GM12878 (cell line): Measurements from ENCODE around the gene RETN. TPM values are rescaled to one million over a fixed set of nuclear protein-coding genes. Genes with fewer than 3 reads are reported as not detected.

ENCODE experiments used
- BCL11A ChIP-seq: IDR thresholded peaks from 2 replicates; pipeline ENCODE4 v1.6.1; 2011; ENCODE audit warnings: low read depth, low read length
- CHD4 ChIP-seq: fragments of 200-600 bp; sonication (generic); IDR thresholded peaks from 2 replicates; pipeline ENCODE4 v1.6.1; 2016; ENCODE audit warnings: mild to moderate bottlenecking
- FOXK2 ChIP-seq: fragments of 450-650 bp; IDR thresholded peaks from 2 replicates; pipeline ENCODE4 v1.6.1; 2017; ENCODE audit warnings: mild to moderate bottlenecking, moderate library complexity
- GABPA ChIP-seq: IDR thresholded peaks from 2 replicates; pipeline ENCODE4 v1.6.1; 2014; ENCODE audit warnings: antibody characterized with exemption, low read depth, mild to moderate bottlenecking, inconsistent platforms
- HCFC1 ChIP-seq: fragments of 150-350 bp; IDR thresholded peaks from 2 replicates; pipeline ENCODE4 v1.6.1; 2014; ENCODE audit warnings: low read length
- JUND ChIP-seq: IDR thresholded peaks from 2 replicates; pipeline ENCODE4 v1.6.1; 2012; ENCODE audit warnings: low read depth, mild to moderate bottlenecking, low read length, improper control_type of control experiment, moderate library complexity
- MLLT1 ChIP-seq: fragments of 450-650 bp; IDR thresholded peaks from 2 replicates; pipeline ENCODE4 v1.6.1; 2016; ENCODE audit warnings: mild to moderate bottlenecking
- MTA2 ChIP-seq: fragments of 450-650 bp; IDR thresholded peaks from 2 replicates; pipeline ENCODE4 v1.6.1; 2016; ENCODE audit warnings: low read depth, mild to moderate bottlenecking, moderate library complexity
- MXI1 ChIP-seq: fragments of 150-350 bp; IDR thresholded peaks from 2 replicates; pipeline ENCODE4 v1.6.1; 2011; ENCODE audit warnings: low read depth, mild to moderate bottlenecking, inconsistent platforms, low read length, improper control_type of control experiment
- MYB ChIP-seq: fragments of 150-350 bp; IDR thresholded peaks from 2 replicates; pipeline ENCODE4 v1.6.1; 2014; ENCODE audit warnings: mild to moderate bottlenecking, low read depth, low read length, borderline replicate concordance
- NR2C1 ChIP-seq: fragments of 450-650 bp; IDR thresholded peaks from 2 replicates; pipeline ENCODE4 v1.6.1; 2017; ENCODE audit warnings: antibody characterized with exemption, mild to moderate bottlenecking, moderate library complexity
- PAX5 ChIP-seq: IDR thresholded peaks from 2 replicates; pipeline ENCODE4 v1.6.1; 2011; ENCODE audit warnings: low read depth, low read length, borderline replicate concordance
- PAX8 ChIP-seq: fragments of 450-650 bp; IDR thresholded peaks from 2 replicates; pipeline ENCODE4 v1.6.1; 2017; ENCODE audit warnings: mild to moderate bottlenecking, moderate library complexity
- POLR2A ChIP-seq: IDR thresholded peaks from 2 replicates; pipeline ENCODE4 v1.6.1; 2011; ENCODE audit warnings: low read depth, mild to moderate bottlenecking, low read length
- POU2F2 ChIP-seq: IDR thresholded peaks from 3 replicates; pipeline ENCODE4 v1.6.1; 2011; ENCODE audit warnings: low read depth, mild to moderate bottlenecking, low read length, borderline replicate concordance
- SIX5 ChIP-seq: IDR thresholded peaks from 2 replicates; pipeline ENCODE4 v1.6.1; 2011; ENCODE audit warnings: mild to moderate bottlenecking, low read depth, low read length, moderate library complexity; ENCODE audit not compliant: severe bottlenecking
- SRF ChIP-seq, 2 experiments: IDR thresholded peaks; 2 replicates each; pipeline ENCODE4 v1.6.1; 2011; ENCODE audit warnings: low read depth in 2 of 2, low read length in 2 of 2, mild to moderate bottlenecking in 1 of 2, moderate library complexity in 1 of 2
- SUZ12 ChIP-seq: fragments of 200-600 bp; sonication (generic); IDR thresholded peaks from one replicate; pipeline ENCODE4 v1.6.1; 2018; ENCODE audit warnings: antibody characterized with exemption, mild to moderate bottlenecking; ENCODE audit not compliant: unreplicated experiment
- USF2 ChIP-seq: IDR thresholded peaks from 2 replicates; pipeline ENCODE4 v1.6.1; 2011; ENCODE audit warnings: low read depth, low read length, improper control_type of control experiment, borderline replicate concordance
- ZBED1 ChIP-seq: IDR thresholded peaks from 2 replicates; pipeline ENCODE4 v1.6.1; 2016; ENCODE audit warnings: borderline replicate concordance
- polyA plus RNA-seq, 11 experiments: library from polyadenylated mRNA; depleted of rRNA in 4 of 11; unstranded in 6 of 11; stranded (reverse) in 5 of 11; fragments of >200 nt; fragmentation: Nextera tagmentation in 4 of 11; fragmentation: Illumina TruSeq in 1 of 11; extraction: Ambion mirVana in 4 of 11; extraction: Trizol in 1 of 11; gene quantifications; 1 replicate in 1 of 11; 2 replicates in 10 of 11; pipeline versions ENCODE4 v1.2.1 to v1.2.3, GENCODE V29; 2011 to 2016; ENCODE audit warnings: inconsistent platforms in 2 of 11, missing spikeins in 2 of 11, low read depth in 1 of 11
- total RNA-seq, 4 experiments: library from RNA; depleted of rRNA in 3 of 4; stranded (reverse); fragments of >200 nt in 3 of 4; fragmentation: Illumina TruSeq in 1 of 4; extraction: Trizol in 1 of 4; gene quantifications; 2 replicates each; pipeline versions ENCODE4 v1.2.1 to v1.2.3, GENCODE V29; 2013 to 2021
- TF ChIP-seq, protein P1 (sequence below): fragments of 450-650 bp; IDR thresholded peaks from 2 replicates; pipeline ENCODE4 v1.6.1; 2017; ENCODE audit warnings: antibody characterized with exemption, mild to moderate bottlenecking, moderate library complexity
- TF ChIP-seq, protein P2 (sequence below): IDR thresholded peaks from 2 replicates; pipeline ENCODE4 v1.6.1; 2011; ENCODE audit warnings: borderline replicate concordance, low read depth, mild to moderate bottlenecking, moderate library complexity, mixed read lengths, low read length; ENCODE audit not compliant: insufficient read depth; ENCODE audit errors: extremely low read length
- TF ChIP-seq, protein P3 (sequence below): fragments of 450-650 bp; IDR thresholded peaks from 2 replicates; pipeline ENCODE4 v1.6.1; 2018; ENCODE audit warnings: mild to moderate bottlenecking, low read depth, moderate library complexity; ENCODE audit not compliant: partially characterized antibody

The RETN gene
- total and polyA plus RNA-seq, 10 of the 15 experiments (the other 5 are each of a cell fraction or from before 2014, with no cell fraction given): 0.26 TPM; not detected in 9

DNA sequence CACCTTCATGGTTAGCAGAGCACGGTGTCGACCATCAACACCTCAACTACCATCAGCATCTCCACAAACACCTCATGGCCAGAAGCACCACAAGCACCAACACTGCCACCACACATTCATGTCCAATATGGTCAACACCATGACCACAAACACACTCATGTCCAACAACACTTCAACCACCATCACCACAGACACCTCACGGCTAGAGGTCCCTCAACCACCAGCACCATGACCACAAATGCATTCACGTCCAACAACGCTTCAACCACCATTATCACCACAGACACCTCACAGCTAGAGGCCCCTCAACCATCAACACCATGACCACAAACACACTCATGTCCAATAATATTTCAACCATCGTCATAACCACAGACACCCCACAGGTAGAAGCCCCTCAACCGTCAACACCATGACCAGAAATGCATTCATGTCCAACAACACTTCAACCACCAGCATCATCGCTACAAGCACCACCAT is 22.0 kb downstream of the RETN start (continued):
- TF ChIP-seq, protein P1, sequence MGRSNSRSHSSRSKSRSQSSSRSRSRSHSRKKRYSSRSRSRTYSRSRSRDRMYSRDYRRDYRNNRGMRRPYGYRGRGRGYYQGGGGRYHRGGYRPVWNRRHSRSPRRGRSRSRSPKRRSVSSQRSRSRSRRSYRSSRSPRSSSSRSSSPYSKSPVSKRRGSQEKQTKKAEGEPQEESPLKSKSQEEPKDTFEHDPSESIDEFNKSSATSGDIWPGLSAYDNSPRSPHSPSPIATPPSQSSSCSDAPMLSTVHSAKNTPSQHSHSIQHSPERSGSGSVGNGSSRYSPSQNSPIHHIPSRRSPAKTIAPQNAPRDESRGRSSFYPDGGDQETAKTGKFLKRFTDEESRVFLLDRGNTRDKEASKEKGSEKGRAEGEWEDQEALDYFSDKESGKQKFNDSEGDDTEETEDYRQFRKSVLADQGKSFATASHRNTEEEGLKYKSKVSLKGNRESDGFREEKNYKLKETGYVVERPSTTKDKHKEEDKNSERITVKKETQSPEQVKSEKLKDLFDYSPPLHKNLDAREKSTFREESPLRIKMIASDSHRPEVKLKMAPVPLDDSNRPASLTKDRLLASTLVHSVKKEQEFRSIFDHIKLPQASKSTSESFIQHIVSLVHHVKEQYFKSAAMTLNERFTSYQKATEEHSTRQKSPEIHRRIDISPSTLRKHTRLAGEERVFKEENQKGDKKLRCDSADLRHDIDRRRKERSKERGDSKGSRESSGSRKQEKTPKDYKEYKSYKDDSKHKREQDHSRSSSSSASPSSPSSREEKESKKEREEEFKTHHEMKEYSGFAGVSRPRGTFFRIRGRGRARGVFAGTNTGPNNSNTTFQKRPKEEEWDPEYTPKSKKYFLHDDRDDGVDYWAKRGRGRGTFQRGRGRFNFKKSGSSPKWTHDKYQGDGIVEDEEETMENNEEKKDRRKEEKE: no peak
- TF ChIP-seq FOXK2 (peak; percentile 72), MTA2 (peak; percentile 97), CHD4 (no peak), JUND (no peak), MLLT1 (peak; percentile 100), SRF (IDR thresholded peaks at IDR 0.05; ENCODE audit: low read depth in 2 of 2, low read length in 2 of 2) (no peak), PAX5 (peak; percentile 99), POLR2A (no peak), GABPA (no peak), SUZ12 (no peak), ZBED1 (no peak; the same call in 1 of the 2 replicates), HCFC1 (no peak; the same call in 1 of the 2 replicates), MXI1 (no peak; the same call in 1 of the 2 replicates), BCL11A (peak; percentile 80), NR2C1 (no peak), PAX8 (no peak), MYB (no peak), POU2F2 (peak; percentile 85; the same call in 2 of the 3 replicates), SIX5 (no peak), USF2 (no peak)
- TF ChIP-seq, protein P2, sequence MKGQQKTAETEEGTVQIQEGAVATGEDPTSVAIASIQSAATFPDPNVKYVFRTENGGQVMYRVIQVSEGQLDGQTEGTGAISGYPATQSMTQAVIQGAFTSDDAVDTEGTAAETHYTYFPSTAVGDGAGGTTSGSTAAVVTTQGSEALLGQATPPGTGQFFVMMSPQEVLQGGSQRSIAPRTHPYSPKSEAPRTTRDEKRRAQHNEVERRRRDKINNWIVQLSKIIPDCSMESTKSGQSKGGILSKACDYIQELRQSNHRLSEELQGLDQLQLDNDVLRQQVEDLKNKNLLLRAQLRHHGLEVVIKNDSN: no peak
- TF ChIP-seq, protein P3, sequence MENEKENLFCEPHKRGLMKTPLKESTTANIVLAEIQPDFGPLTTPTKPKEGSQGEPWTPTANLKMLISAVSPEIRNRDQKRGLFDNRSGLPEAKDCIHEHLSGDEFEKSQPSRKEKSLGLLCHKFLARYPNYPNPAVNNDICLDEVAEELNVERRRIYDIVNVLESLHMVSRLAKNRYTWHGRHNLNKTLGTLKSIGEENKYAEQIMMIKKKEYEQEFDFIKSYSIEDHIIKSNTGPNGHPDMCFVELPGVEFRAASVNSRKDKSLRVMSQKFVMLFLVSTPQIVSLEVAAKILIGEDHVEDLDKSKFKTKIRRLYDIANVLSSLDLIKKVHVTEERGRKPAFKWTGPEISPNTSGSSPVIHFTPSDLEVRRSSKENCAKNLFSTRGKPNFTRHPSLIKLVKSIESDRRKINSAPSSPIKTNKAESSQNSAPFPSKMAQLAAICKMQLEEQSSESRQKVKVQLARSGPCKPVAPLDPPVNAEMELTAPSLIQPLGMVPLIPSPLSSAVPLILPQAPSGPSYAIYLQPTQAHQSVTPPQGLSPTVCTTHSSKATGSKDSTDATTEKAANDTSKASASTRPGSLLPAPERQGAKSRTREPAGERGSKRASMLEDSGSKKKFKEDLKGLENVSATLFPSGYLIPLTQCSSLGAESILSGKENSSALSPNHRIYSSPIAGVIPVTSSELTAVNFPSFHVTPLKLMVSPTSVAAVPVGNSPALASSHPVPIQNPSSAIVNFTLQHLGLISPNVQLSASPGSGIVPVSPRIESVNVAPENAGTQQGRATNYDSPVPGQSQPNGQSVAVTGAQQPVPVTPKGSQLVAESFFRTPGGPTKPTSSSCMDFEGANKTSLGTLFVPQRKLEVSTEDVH: no peak
